Renal cortex interstitium (tissue), 11 donors: Measurements from ENCODE around the gene SOX6. TPM values are rescaled to one million over a fixed set of nuclear protein-coding genes. Genes with fewer than 3 reads are reported as not detected.

Experiments
- DNase-seq, 11 donors: peaks; one replicate each; pipeline ENCODE4 v3.0.0-alpha.2; 2013; ENCODE audit warnings: low read depth in 9 of 11, low spot score in 4 of 11; ENCODE audit errors: extremely low read depth in 1 of 11
- polyA plus RNA-seq, 3 donors: library from polyadenylated mRNA; unstranded; fragments of 120-200 nt; gene quantifications; one replicate each; pipeline ENCODE4 v1.2.1, GENCODE V29; 2013; ENCODE audit not compliant: insufficient read length in 3 of 3

SOX6 gene
- polyA plus RNA-seq, 3 donors = 20.4 to 24.9 (median 21.0) TPM

DNA sequence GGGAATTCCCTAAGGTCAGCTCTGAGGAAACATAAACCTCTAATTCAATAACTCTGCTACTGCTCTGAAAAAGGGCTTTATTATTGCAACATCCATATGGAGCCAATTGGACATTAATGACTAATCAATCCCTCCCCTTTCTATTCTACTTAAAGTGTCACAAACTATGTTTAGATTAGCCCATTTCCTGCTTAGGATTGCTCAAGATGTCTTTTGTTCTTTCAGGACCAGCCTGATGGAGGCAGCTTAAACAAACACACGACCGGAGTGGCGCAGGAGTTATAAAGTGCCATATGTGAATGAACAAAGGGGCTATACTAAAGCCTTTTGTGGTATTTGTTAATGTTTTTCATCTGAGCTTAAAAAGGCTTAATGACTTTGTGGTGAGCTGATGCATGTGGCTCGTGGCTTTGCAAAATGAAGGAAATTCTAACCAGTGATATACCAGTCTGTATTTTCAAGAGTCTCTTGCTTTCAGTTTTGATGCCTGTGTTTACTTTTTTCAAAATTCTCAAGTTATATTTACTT is 354.4 kb downstream of the SOX6 start:
- peak in 6 of 11 donors; percentile 14 to 51 (median 24) for DNase-seq

DNA sequence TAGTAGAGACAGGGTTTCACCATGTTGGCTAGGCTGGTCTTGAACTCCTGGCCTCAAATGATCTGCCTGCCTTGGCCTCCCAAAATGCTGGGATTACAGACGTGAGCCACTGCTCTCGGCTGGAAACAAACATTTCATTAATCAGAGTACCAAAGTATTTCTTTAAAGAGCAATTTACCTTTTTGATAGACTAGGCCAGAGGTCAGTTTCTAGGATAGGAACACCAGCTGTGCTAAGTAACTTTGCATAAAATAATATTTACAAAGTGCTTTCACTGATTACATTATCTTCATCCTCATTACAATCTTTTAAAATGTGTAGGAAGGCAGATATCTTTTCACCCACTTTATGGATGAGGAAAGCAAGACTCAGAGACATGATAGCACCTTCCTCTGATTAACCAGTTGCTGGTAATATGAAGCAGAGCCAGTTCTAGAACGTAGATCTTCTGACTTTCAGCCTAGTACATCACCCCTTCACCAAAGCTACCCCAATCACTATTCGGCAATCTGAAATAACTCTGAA is 355.2 kb downstream of the SOX6 start:
- no peak for DNase-seq

DNA sequence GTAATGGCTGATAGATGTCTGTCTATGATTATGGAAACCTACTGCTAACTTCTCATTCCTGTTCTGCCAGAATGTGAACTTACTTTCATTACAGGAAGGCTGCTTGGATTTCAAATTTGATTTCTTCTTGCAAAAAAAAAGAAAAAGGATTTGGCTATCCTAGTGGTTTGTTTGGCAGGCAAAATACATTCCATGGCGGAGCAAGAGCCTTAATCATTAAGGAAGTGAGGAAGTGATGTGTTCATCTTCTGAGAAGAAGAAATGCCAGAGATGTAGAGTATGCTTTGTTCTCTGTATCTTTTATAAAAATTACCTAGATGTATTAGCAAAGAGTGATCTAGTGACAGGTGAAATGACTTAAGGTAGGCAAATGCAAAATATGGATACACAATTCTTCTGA is 356.3 kb downstream of the SOX6 start:
- no peak for DNase-seq

DNA sequence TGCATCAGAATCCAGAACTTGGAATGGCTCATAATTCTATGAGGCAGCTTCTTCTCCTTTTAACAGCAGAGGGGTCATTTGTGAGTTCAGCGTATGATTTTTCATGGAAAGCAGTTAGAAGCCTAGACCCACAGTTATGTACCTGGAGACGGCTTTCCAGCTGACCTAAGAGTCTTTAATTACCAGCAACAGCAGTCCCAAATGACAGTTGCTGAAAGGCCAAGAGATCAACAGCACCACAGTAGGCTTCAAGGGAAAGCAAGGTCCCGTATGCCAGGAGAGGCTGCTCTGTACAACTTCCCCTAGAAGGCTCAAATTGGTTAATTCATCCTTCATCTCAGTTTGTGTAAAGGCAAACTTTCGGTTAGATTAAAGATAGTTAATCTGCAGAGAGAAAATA is 363.0 kb downstream of the SOX6 start:
- no peak for DNase-seq

DNA sequence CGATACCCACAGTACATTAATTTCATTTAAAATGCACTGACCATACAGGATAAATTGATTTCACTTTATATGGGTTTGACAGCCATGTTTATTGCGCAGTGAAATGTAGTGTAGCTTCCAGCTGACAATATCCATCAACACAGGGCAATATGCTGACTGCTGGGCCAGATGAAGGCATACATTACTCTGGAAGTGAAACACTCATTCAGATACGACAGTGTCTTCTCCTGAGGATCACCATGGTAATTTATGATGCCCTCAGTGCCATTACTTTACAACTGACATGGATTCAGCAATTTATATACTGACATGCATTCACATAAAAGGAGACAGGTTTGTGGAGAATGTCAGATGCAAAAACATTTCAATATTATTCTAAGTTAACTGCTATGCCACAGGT is 365.1 kb downstream of the SOX6 start:
- no peak for DNase-seq

DNA sequence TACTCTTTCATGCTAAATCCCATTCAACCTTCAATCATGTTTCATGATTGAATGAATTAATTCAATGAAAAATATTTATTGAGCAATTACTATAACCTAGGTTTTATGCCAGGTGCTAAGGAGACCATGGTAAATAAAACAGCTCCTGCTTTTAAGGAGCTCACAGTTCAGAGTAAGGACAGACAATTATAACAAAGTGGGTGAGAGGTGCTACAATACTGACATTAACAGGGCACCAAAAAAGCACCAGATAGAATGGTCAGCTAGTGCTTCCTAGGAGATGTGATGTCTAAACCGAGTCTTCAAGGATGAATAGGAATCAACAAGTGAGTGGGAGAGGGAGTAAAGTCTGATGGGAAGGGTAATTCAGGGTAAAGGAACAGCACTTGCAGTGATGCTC is 366.7 kb downstream of the SOX6 start:
- DNase-seq = no peak

DNA sequence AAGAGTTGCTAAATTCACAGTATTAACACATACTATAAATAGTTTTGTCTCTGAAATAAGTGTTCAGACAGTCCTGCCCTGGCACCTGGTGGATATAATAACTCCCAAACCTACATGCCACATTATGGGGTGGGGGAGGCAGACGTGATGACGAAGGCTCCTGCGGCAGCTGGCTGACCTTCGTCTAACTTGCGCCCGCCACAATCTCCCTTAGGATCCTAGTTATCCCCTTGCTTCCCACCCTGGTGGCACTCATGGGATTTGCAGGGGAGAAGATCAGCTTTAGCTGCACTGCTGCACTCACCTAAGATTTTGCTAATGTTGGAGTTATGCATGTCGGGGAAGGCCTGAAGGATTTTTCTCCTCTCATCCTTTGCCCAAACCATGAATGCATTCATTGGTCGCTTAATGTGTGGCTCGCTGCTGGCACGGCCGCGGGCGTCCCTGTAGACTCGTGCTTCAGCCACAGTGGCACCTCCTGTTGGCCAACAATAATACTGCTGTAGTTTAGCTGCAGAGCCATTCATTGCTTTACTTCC is 367.6 kb downstream of the SOX6 start:
- no peak for DNase-seq

DNA sequence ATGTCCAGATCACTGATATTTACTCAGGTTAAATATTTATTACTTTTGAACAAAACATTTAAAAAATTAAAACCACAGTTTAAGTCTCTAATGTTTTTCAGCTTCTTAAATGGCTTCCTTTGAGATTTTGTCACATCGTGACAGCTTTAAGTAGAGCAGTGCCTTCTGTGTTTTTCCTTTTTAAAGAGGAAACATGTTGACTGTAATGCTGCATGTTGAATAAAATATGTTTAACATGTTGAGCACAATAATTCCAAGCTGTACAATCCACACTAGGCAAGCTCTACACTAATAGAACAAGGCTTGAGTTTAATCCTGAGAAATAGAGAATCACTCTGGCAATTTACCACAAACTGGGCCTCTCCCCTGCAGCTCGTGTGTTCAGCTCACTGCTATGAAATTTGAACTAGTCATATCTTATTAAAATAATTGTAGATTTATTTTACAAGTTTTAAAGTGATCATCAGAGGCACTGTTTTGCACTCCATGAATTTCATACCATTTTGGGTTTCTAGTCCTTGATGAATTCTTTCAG is 368.3 kb downstream of the SOX6 start:
- no peak for DNase-seq

DNA sequence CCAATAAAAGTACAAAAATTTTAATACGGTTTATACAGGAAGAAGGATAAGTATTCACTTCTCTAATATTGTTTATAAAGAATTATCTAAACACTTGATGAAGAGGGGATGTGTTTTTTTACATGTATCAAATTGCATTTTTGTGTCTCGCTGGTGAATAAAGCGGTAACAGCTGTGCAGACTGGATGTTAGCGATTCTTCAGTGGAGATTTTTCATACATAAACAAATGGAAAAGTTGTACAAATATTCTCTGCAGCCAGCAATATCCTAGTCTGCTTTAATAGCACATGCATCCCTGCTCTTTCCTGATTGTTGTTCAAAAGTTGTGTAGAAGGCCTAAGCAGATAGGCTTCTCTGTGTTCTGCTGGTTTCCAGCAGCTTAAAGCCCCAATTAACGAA is 369.3 kb downstream of the SOX6 start:
- no peak for DNase-seq

DNA sequence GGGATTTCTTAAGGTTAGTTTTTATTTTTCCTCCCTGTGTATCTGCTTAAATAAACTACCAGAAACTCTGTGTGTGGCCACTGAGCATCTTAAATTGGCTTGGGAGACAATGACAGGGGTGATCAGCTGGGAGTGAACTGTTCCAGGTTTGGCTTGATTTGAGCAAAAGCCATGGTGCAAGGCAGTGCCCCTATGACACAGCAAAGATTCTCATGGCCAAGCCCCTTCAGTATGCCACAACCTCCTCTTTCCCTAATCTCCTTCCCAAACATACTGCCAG is 370.5 kb downstream of the SOX6 start:
- no peak for DNase-seq

DNA sequence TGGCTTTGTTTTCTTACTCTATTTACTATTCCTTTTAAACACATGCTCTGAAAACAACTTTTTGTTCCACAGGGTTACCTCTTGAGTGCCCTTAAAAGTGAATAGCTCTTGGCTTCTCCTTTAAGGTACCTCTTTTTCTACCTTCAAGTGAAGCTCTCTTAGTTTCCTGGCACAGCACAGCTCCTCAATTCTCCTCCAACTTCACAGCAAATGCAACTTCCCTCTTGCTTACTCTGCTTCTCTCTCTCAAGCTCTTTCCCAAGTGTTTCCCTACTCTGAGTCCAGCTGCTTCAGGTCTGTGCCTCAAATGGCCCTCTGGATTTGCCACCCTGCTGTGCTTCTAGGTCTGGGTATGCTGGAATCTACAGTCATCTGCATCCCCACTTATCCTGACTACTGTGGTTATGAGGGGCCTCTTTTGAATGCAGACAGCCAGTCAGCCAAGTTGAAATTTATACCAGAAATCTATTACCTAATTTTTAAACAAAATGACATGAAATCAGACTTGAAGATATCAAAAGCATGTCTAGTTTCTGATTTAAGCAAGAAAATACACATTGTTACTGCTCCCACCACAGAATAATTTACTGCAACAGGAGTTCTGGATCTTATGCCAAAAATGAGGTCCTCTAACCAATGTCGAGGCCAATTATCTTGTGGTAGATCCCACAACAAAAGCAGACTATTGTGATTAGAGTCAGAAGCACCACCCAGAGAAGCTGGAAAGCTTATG is 371.1 kb downstream of the SOX6 start:
- DNase-seq = no peak

DNA sequence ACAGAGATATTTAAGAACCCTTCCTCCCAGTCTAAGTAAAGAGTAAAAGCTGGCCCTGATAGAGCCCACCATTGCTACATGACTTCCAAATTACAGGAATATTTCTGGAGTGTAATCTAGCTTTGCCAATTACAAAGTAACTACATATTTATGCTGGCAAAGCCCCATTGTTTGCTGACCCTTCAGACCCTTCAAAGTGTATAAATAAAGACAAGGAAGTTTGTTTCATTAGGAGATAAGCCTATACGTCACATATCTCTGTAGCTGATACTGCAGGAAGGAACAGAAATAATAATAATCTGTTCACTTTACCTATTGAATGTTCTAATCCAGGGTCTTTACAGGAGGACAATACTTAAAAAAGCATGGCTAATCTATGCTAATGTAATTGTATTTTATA is 375.1 kb downstream of the SOX6 start:
- DNase-seq = no peak

DNA sequence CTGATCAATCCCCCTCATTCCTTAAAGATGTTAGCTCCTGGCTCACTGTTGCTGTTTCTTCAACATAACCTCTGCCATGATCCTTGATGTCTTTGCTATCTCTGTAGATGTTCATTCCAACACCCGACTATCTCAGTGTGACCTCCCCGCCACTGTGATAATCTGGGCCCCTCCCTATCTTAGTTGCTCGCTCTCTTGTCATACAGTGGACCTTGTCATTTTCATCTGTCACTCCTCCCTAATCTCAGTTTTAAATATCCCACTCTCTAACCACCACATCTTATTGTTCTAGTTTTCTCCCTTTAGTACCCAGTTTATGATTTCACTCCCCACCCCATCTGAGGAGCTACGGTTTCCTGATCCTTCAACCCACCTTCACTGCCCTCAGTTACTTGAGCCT is 379.2 kb downstream of the SOX6 start:
- no peak for DNase-seq

DNA sequence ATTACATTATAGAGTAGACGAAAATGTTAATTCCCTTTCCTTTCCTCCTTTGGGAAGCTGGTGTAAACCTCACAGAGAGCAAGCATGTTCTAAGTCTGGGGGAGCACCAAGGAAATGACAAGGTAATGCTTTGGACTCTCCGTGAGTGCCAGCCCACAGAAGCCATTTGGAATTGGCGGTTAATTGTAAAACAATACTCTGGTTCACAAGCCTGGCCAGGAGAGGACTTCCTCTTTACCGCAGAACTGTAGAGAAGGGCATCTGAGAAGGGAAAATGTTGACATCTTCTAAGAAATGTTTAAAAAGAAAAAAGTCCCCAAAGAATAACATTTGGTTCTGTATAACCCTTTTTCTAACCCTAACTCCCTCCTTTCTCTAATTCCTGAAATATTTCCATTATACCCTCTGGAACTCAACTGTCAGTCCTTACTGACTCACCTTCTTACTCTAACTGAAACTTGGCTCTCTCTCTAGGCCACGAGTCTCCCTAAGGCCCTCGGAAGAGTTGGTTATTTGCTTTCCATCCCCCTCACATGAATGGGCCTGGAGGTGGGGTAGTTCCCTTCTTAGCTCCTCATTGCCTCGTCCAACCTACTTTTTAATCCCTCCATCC is 379.8 kb downstream of the SOX6 start:
- no peak for DNase-seq

DNA sequence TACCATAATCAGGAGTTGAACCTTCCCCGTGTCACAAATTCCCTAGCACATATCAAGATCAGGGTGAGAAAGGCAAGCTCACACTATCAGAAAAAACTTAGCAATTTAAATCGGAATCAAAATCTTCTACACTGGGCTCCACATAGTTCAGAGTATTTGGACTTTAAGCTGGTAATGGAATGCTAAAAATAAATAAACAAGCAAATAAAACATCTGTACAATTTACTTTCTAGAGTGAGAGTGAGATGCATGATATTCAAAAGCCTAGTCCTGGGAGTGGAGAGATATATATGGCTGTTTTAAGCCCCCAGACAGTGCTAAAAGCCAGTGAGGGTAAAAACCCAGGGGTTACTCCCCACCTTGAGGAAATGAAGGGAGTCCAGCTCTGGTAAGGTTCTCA is 380.6 kb downstream of the SOX6 start:
- DNase-seq = no peak

DNA sequence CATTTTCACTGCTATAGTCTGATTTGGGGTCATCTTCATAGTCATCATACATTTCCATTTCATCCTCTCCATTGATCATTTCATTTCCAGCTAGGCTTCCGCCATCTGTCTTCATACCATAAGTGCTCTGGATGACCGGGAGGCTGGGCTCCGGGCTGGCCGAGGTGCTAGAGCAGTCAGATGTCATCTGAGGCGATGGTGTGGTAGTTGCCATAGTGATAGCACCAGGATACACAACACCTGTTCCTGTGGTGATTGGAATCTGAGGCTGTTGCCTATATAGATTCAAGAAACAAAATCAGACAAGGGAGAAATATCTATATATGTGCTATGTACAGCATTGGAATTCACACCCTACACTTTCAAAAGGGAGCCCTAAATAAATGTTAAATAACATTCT is 383.5 kb downstream of the SOX6 start:
- DNase-seq = no peak

DNA sequence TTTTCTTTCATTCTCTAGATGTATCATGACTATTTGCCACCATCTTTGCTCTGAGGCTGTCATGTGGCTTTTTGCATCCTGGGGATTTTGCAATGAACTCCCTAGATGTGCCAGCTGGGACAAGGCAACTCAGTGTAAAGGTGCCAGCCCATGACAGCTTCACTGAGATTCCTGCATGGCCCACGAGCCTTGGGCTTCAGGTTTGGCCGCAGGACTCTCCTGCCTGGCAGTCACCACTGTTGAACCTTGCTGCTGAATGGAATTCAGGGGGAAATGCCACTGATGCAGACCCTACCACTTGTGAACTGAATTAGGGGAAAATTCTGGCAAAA is 385.2 kb downstream of the SOX6 start:
- DNase-seq = no peak

DNA sequence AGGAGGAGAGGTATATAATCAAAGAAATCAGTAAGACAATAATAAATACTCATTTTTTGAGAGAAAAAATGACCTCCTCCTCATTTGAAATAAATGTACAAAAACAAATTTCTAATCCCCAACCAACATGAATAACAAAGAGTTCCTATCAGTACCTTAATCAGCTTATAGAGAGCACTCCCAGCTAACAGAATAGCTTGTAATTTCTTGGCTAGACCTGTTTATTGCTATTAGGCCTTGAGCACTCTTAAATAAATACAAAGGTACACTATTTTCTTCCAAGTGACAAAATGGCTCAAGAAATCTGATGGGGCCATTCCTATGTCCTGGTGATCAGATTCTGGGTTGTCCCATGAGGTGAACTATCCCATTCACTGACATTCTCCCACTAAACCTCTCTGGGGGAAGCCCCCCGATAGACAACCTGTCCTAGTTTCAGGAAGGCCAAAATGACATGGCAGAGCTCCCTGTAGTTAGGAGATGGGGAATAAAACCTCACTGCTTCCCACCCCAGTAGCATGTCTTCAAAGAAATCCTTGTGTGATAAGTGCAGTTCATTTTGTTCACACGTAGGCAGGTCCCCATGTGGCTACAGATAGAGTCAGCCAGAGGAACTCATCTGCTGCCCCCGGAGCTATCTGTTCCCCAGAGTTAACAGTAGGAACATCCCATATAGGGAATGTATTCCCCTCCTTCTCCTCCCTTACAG is 385.7 kb downstream of the SOX6 start:
- DNase-seq = no peak

DNA sequence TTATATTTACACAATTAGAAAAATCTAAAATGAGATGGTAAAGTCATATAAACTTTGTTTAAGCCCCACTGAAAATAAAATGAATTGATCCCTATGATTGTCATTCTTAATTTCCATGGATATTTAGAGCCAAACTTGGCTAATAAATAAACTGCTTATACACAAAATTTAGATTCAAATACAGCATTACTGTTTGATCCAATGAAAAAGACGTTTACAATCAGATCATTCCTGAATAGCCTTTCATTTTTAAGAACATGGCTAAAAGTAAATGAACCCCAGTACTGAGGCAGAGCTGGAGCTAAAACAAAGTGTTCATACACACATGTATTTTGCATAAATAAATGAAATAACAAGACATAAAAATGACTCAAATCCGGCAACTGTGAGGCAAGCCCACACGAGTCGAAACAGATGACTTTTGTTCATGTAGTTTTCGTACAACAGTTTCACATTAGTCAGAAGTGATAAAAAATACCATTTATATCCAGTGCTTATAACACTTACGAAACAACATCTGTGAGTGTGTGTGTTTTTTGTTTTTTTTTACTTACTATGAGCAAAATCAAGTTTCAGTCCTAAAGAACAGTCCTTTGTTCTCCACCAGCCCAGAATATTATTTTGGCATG is 386.5 kb downstream of the SOX6 start:
- no peak for DNase-seq
